Panc1 (cell line): ENCODE data around the gene CIBAR2.

ENCODE experiments used
- SIN3A ChIP-seq: IDR thresholded peaks from 2 replicates; pipeline ENCODE4 v1.6.1; 2012; ENCODE audit warnings: low read depth, mild to moderate bottlenecking, low read length, moderate library complexity, borderline replicate concordance; ENCODE audit not compliant: insufficient read depth
- TF ChIP-seq, protein P1 (sequence below): fragments of 450-650 bp; IDR thresholded peaks from 2 replicates; pipeline ENCODE4 v1.5.1; 2017; ENCODE audit warnings: mild to moderate bottlenecking

DNA sequence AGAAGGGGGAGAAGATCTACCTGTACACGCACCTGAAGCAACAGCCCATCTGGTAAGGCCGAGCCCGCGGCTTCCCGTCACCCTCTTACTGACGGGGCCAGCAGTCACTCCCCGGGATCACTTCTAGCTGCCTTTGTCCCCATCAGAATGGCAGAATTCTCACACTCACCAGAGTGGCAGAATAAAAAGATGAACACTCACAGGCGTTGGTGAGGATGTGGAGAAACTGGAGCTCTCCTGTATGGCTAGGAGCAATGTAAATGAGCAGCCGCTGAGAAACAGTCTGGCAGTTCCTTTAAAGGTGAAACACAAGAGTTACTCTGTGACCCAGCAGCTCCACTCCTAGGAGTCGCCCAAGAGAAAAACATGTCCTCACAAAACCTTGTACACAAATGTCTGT lies 33.3 kb downstream of the CIBAR2 start:
- TF ChIP-seq, protein P1, sequence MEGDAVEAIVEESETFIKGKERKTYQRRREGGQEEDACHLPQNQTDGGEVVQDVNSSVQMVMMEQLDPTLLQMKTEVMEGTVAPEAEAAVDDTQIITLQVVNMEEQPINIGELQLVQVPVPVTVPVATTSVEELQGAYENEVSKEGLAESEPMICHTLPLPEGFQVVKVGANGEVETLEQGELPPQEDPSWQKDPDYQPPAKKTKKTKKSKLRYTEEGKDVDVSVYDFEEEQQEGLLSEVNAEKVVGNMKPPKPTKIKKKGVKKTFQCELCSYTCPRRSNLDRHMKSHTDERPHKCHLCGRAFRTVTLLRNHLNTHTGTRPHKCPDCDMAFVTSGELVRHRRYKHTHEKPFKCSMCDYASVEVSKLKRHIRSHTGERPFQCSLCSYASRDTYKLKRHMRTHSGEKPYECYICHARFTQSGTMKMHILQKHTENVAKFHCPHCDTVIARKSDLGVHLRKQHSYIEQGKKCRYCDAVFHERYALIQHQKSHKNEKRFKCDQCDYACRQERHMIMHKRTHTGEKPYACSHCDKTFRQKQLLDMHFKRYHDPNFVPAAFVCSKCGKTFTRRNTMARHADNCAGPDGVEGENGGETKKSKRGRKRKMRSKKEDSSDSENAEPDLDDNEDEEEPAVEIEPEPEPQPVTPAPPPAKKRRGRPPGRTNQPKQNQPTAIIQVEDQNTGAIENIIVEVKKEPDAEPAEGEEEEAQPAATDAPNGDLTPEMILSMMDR = no peak
- TF ChIP-seq SIN3A = no peak
